ENCODE data around the gene CHN1. TPM values are rescaled to one million over a fixed set of nuclear protein-coding genes. Genes with fewer than 3 reads are reported as not detected.

CHN1 gene
- total RNA-seq, 1 donor from 2014 or later, result 45.0 TPM

GRCh38 chr2:174827371-174828369 lies 177.5 kb downstream of the CHN1 start:
- Histone ChIP-seq H3F3A (ENCODE audit: low read depth) (peaks cover 22% of the 10 kb centered on the region), H3K27ac (peak overlapping the region; percentile 40), H4K20me1 (ENCODE audit: low read depth) (peaks cover 6% of the 10 kb centered on the region), H3K9ac (no peak overlapping the region), H3K36me3 (peaks cover 5% of the 10 kb centered on the region), H2AFZ (replicated peaks) (no peak overlapping the region), H3K27me3 (no peaks in the 10 kb centered on the region), H3K9me3 (ENCODE audit: low read depth) (no peaks in the 10 kb centered on the region), H3K4me1 (peaks cover 40% of the 10 kb centered on the region), H3K79me2 (ENCODE audit: low read depth) (peaks cover 34% of the 10 kb centered on the region), H3K4me3 (no peak overlapping the region), H3K4me2 (peak overlapping the region; percentile 34)
- H3K4me3 Mint-ChIP-seq, result peak overlapping the region; percentile 1
- peak; percentile 11 for DNase-seq (ENCODE audit: low spot score)
- no peaks in the 10 kb centered on the region for H3K9me3 Mint-ChIP-seq
- peak overlapping the region; percentile 65 for H3K27ac Mint-ChIP-seq
- no peak for TF ChIP-seq EZH2 (IDR thresholded peaks at IDR 0.05)
- no peak for TF ChIP-seq CTCF (IDR thresholded peaks at IDR 0.05)
- no peak for TF ChIP-seq EZH2phosphoT487 (IDR thresholded peaks at IDR 0.05)
- no peaks in the 10 kb centered on the region for H3K27me3 Mint-ChIP-seq (ENCODE audit: insufficient read depth, low read depth)
- H3K36me3 Mint-ChIP-seq, result peaks cover 13% of the 10 kb centered on the region
- peaks cover 28% of the 10 kb centered on the region for H3K4me1 Mint-ChIP-seq

GRCh38 chr2:174826051-174826450 lies 179.1 kb downstream of the CHN1 start:
- Histone ChIP-seq H3K27ac (no peak overlapping the region), H3F3A (ENCODE audit: low read depth) (peaks cover 22% of the 10 kb centered on the region), H3K79me2 (ENCODE audit: low read depth) (peaks cover 28% of the 10 kb centered on the region), H3K36me3 (peaks cover 10% of the 10 kb centered on the region), H3K9me3 (ENCODE audit: low read depth) (no peaks in the 10 kb centered on the region), H3K9ac (no peak overlapping the region), H3K4me2 (no peak overlapping the region), H3K27me3 (no peaks in the 10 kb centered on the region), H2AFZ (replicated peaks) (no peak overlapping the region), H3K4me3 (no peak overlapping the region), H3K4me1 (peaks cover 40% of the 10 kb centered on the region), H4K20me1 (ENCODE audit: low read depth) (peaks cover 6% of the 10 kb centered on the region)
- H3K9me3 Mint-ChIP-seq, result no peaks in the 10 kb centered on the region
- H3K36me3 Mint-ChIP-seq, result peaks cover 26% of the 10 kb centered on the region
- DNase-seq (ENCODE audit: low spot score), result no peak
- no peaks in the 10 kb centered on the region for H3K27me3 Mint-ChIP-seq (ENCODE audit: insufficient read depth, low read depth)
- H3K4me1 Mint-ChIP-seq, result peaks cover 28% of the 10 kb centered on the region
- no peak overlapping the region for H3K4me3 Mint-ChIP-seq
- TF ChIP-seq EZH2 (IDR thresholded peaks at IDR 0.05), result no peak
- no peak for TF ChIP-seq CTCF (IDR thresholded peaks at IDR 0.05)
- no peak for TF ChIP-seq EZH2phosphoT487 (IDR thresholded peaks at IDR 0.05)
- H3K27ac Mint-ChIP-seq, result no peak overlapping the region

DNA sequence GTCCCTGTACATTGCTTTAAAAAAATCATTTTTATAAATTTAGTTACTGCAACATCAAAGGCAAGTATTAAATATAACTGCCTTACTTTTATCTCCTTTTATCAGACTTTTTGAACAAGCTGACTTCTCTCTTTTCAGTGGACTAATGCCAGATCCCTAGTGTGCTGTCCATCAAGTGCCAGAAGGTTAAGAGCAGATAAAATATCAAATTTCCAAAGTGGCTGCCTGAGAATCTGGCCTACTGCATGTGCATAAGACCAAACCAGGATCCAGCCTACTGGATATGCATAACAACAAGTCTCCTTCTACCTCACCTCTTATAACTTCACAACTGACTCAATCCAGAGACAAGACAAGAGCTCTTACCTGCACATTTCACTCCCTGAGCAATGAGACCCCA lies 181.1 kb downstream of the CHN1 start:
- H3K36me3 Mint-ChIP-seq, result peaks cover 34% of the 10 kb centered on the region
- Histone ChIP-seq H3K27ac (no peak overlapping the region), H4K20me1 (ENCODE audit: low read depth) (peaks cover 6% of the 10 kb centered on the region), H3K36me3 (peaks cover 10% of the 10 kb centered on the region), H3K4me1 (peaks cover 34% of the 10 kb centered on the region), H3K27me3 (no peaks in the 10 kb centered on the region), H3K4me3 (no peak overlapping the region), H3K9me3 (ENCODE audit: low read depth) (no peaks in the 10 kb centered on the region), H3K4me2 (no peak overlapping the region), H3K79me2 (ENCODE audit: low read depth) (peaks cover 22% of the 10 kb centered on the region), H3K9ac (no peak overlapping the region), H3F3A (ENCODE audit: low read depth) (peaks cover 21% of the 10 kb centered on the region), H2AFZ (replicated peaks) (no peak overlapping the region)
- no peak for TF ChIP-seq EZH2 (IDR thresholded peaks at IDR 0.05)
- TF ChIP-seq CTCF (IDR thresholded peaks at IDR 0.05), result no peak
- TF ChIP-seq EZH2phosphoT487 (IDR thresholded peaks at IDR 0.05), result no peak
- peaks cover 24% of the 10 kb centered on the region for H3K4me1 Mint-ChIP-seq
- no peak overlapping the region for H3K27ac Mint-ChIP-seq
- H3K4me3 Mint-ChIP-seq, result no peak overlapping the region
- DNase-seq (ENCODE audit: low spot score), result no peak
- H3K27me3 Mint-ChIP-seq (ENCODE audit: insufficient read depth, low read depth), result no peaks in the 10 kb centered on the region
- H3K9me3 Mint-ChIP-seq, result no peaks in the 10 kb centered on the region

All from neural progenitor cell (in vitro differentiated cells).